GM23338 (cell line): ENCODE measurements around the gene ITGB6. TPM values are rescaled to one million over a fixed set of nuclear protein-coding genes. Genes with fewer than 3 reads are reported as not detected.
A peak's percentile ranks its signal among the peaks of the same experiment; 100 is the strongest.
"Not testable (repeated sequence)": the region's sequence is repeated elsewhere in the genome, so short reads cannot be mapped to it uniquely, and the experiment has no call there.

Source experiments
- ATAC-seq: fragments of 200-7000 bp; cut with Tn5 transposase; 3 replicates; pipeline ENCODE4 v1.9.1; 2020
- DNase-seq: peaks from one replicate; pipeline ENCODE4 v3.0.0-alpha.2; 2015; ENCODE audit warnings: low spot score
- H2AFZ ChIP-seq: fragments of 200-600 bp; sonication (generic); 2 replicates; pipeline ENCODE4 v1.8.0; 2016; ENCODE audit warnings: antibody characterized with exemption, mild to moderate bottlenecking, moderate library complexity
- H3F3A ChIP-seq: fragments of 200-600 bp; sonication (generic); replicated peaks from 2 replicates; pipeline ENCODE4 v1.8.0; 2017; ENCODE audit warnings: antibody characterized with exemption, mixed run types, low read depth
- H3K27ac ChIP-seq: fragments of 200-600 bp; sonication (generic); 2 replicates; pipeline ENCODE4 v1.6.1; 2016; ENCODE audit warnings: low read depth
- H3K27me3 ChIP-seq: fragments of 200-600 bp; sonication (generic); 2 replicates; pipeline ENCODE4 v1.8.0; 2016; ENCODE audit warnings: mild to moderate bottlenecking, mixed run types, moderate library complexity; ENCODE audit not compliant: insufficient read depth
- H3K36me3 ChIP-seq: fragments of 200-600 bp; sonication (generic); 2 replicates; pipeline ENCODE4 v1.8.0; 2016; ENCODE audit warnings: mild to moderate bottlenecking; ENCODE audit not compliant: insufficient read depth
- H3K4me1 ChIP-seq: fragments of 200-600 bp; sonication (generic); 2 replicates; pipeline ENCODE4 v1.8.0; 2016; ENCODE audit warnings: mild to moderate bottlenecking, moderate library complexity; ENCODE audit not compliant: insufficient read depth
- H3K4me2 ChIP-seq: fragments of 200-600 bp; sonication (generic); 2 replicates; pipeline ENCODE4 v1.7.1; 2017; ENCODE audit warnings: mixed run types
- H3K4me3 ChIP-seq: fragments of 200-600 bp; sonication (generic); 2 replicates; pipeline ENCODE4 v1.6.1; 2016; ENCODE audit warnings: mixed run types
- H3K79me2 ChIP-seq: fragments of 200-600 bp; sonication (generic); replicated peaks from 2 replicates; pipeline ENCODE4 v1.8.0; 2017; ENCODE audit warnings: mild to moderate bottlenecking; ENCODE audit not compliant: insufficient read depth
- H3K9me2 ChIP-seq: fragments of 200-600 bp; sonication (generic); 2 replicates; pipeline ENCODE4 v1.8.0; 2017; ENCODE audit not compliant: insufficient read depth
- H4K20me1 ChIP-seq: fragments of 200-600 bp; sonication (generic); replicated peaks from 2 replicates; pipeline ENCODE4 v1.8.0; 2017; ENCODE audit warnings: mild to moderate bottlenecking; ENCODE audit not compliant: insufficient read depth
- H3K27ac Mint-ChIP-seq: 2 replicates; pipeline ENCODE4 v1.8.0; 2020; ENCODE audit warnings: inconsistent platforms, mild to moderate bottlenecking, moderate library complexity, mixed read lengths
- H3K27me3 Mint-ChIP-seq: 3 replicates; pipeline ENCODE4 v1.8.0; 2022; ENCODE audit warnings: low read depth, mild to moderate bottlenecking, moderate library complexity, mixed read lengths, inconsistent platforms; ENCODE audit not compliant: insufficient read depth, poor library complexity
- H3K36me3 Mint-ChIP-seq: 3 replicates; pipeline ENCODE4 v1.8.0; 2021; ENCODE audit warnings: low read depth, mild to moderate bottlenecking, inconsistent platforms, moderate library complexity, mixed read lengths
- H3K4me1 Mint-ChIP-seq: 3 replicates; pipeline ENCODE4 v1.8.0; 2020; ENCODE audit warnings: mild to moderate bottlenecking, inconsistent platforms, mixed read lengths
- H3K4me3 Mint-ChIP-seq: 3 replicates; pipeline ENCODE4 v1.8.0; 2021; ENCODE audit warnings: moderate library complexity, mild to moderate bottlenecking, inconsistent platforms, mixed read lengths
- H3K9me3 Mint-ChIP-seq: 3 replicates; pipeline ENCODE4 v1.8.0; 2020; ENCODE audit warnings: moderate library complexity, mild to moderate bottlenecking, inconsistent platforms, mixed read lengths
- EZH2 ChIP-seq: fragments of 200-600 bp; sonication (generic); IDR thresholded peaks from one replicate; pipeline ENCODE4 v1.8.0; 2017; ENCODE audit warnings: antibody characterized with exemption, mild to moderate bottlenecking, low read depth; ENCODE audit not compliant: unreplicated experiment
- NANOG ChIP-seq: IDR thresholded peaks from 2 replicates; pipeline ENCODE4 v1.6.1; 2016; ENCODE audit warnings: antibody characterized with exemption, borderline replicate concordance
- STAT1 ChIP-seq: IDR thresholded peaks from one replicate; pipeline ENCODE4 v1.6.1; 2016; ENCODE audit warnings: antibody characterized with exemption; ENCODE audit not compliant: unreplicated experiment
- polyA plus RNA-seq: library from polyadenylated mRNA; unstranded; fragments of >200 nt; fragmentation: Nextera tagmentation; extraction: Ambion mirVana; gene quantifications from 2 replicates; pipeline ENCODE4 v1.2.1, GENCODE V29; 2016
- total RNA-seq: library from RNA; depleted of rRNA; stranded (reverse); fragments of >200 nt; shearing (Covaris generic); gene quantifications from 2 replicates; pipeline ENCODE4 v1.2.3, GENCODE V29; 2014

Gene ITGB6
- total and polyA plus RNA-seq, 2 experiments from 2014 or later, result not detected

- no peaks in the 10 kb centered on the region for H3K9me3 Mint-ChIP-seq
- Histone ChIP-seq H3K4me3 (no peak overlapping the region), H3K4me1 (no peaks in the 10 kb centered on the region), H3K9me2 (no peaks in the 10 kb centered on the region), H3K79me2 (no peaks in the 10 kb centered on the region), H3F3A (no peaks in the 10 kb centered on the region), H4K20me1 (no peaks in the 10 kb centered on the region), H2AFZ (peak overlapping the region; percentile 14; the same call in 1 of the 2 replicates), H3K36me3 (no peaks in the 10 kb centered on the region), H3K27ac (no peak overlapping the region), H3K27me3 (no peaks in the 10 kb centered on the region), H3K4me2 (no peak overlapping the region)
- no peaks in the 10 kb centered on the region for H3K27me3 Mint-ChIP-seq
- TF ChIP-seq STAT1 (no peak), NANOG (no peak)
- H3K36me3 Mint-ChIP-seq, result no peaks in the 10 kb centered on the region
- no peak for DNase-seq
- ATAC-seq, result no peak
- H3K4me3 Mint-ChIP-seq, result no peak overlapping the region
- no peaks in the 10 kb centered on the region for H3K4me1 Mint-ChIP-seq
- no peak overlapping the region for H3K27ac Mint-ChIP-seq
Measured at GRCh38 chr2:160194946-160195345, 5.1 kb downstream of the ITGB6 start.

- H3K27ac ChIP-seq, result no peak overlapping the region
- no peaks in the 10 kb centered on the region for H3K9me2 ChIP-seq
- Mint-ChIP-seq H3K4me3 (no peak overlapping the region), H3K4me1 (no peaks in the 10 kb centered on the region), H3K9me3 (no peaks in the 10 kb centered on the region), H3K36me3 (no peaks in the 10 kb centered on the region), H3K27me3 (no peaks in the 10 kb centered on the region), H3K27ac (no peak overlapping the region)
- no peak overlapping the region for H2AFZ ChIP-seq
- no peaks in the 10 kb centered on the region for H3F3A ChIP-seq
- no peaks in the 10 kb centered on the region for H3K79me2 ChIP-seq
- ATAC-seq (no peak), DNase-seq (no peak)
- no peaks in the 10 kb centered on the region for H3K4me1 ChIP-seq
- H3K4me3 ChIP-seq, result no peak overlapping the region
- no peaks in the 10 kb centered on the region for H3K36me3 ChIP-seq
- H3K27me3 ChIP-seq, result no peaks in the 10 kb centered on the region
- no peak overlapping the region for H3K4me2 ChIP-seq
- no peaks in the 10 kb centered on the region for H4K20me1 ChIP-seq
- no peak for TF ChIP-seq EZH2
- TF ChIP-seq NANOG, result no peak
Measured at GRCh38 chr2:160194351-160194750, 5.7 kb downstream of the ITGB6 start.

- Histone ChIP-seq H3K4me1 (peaks cover 14% of the 10 kb centered on the region), H3K4me2 (peak overlapping the region; percentile 70), H2AFZ (peak overlapping the region; percentile 99), H3K4me3 (peak overlapping the region; percentile 36; the same call in 1 of the 2 replicates)
- ATAC-seq (peak; percentile 38; the same call in 1 of the 3 replicates), DNase-seq (peak; percentile 64)
- H3K4me1 Mint-ChIP-seq, H3K36me3 ChIP-seq, H3K27me3 ChIP-seq, H4K20me1 ChIP-seq, H3K9me2 ChIP-seq, H3K79me2 ChIP-seq, H3K36me3 Mint-ChIP-seq, H3F3A ChIP-seq, H3K27ac ChIP-seq, H3K27me3 Mint-ChIP-seq, H3K4me3 Mint-ChIP-seq: not testable (repeated sequence)
- peaks cover 14% of the 10 kb centered on the region for H3K9me3 Mint-ChIP-seq
- peak overlapping the region; percentile 31; the same call in 1 of the 2 replicates for H3K27ac Mint-ChIP-seq
Measured at GRCh38 chr2:160181146-160181836, 18.8 kb downstream of the ITGB6 start.

GRCh38 chr2:160180690-160181089 lies 19.4 kb downstream of the ITGB6 start:
- DNase-seq, H3K9me3 Mint-ChIP-seq, H3F3A ChIP-seq, H3K27me3 Mint-ChIP-seq, H3K36me3 Mint-ChIP-seq, H4K20me1 ChIP-seq, H3K27ac Mint-ChIP-seq, H3K4me3 Mint-ChIP-seq, H3K4me1 Mint-ChIP-seq, H3K27me3 ChIP-seq, H3K36me3 ChIP-seq, H3K79me2 ChIP-seq, ATAC-seq, H3K4me3 ChIP-seq, H3K27ac ChIP-seq, H3K9me2 ChIP-seq: not testable (repeated sequence)
- H3K4me2 ChIP-seq, result peak overlapping the region; percentile 70
- H3K4me1 ChIP-seq, result peaks cover 14% of the 10 kb centered on the region
- H2AFZ ChIP-seq, result peak overlapping the region; percentile 99
